Activated CD8-positive, alpha-beta memory T cell treated with anti-CD3 and anti-CD28 coated beads, Interleukin-2, amount 50 U/mL, for 24 hours (primary cell): Measurements from ENCODE around the gene HMG20A.

Source experiments
- DNase-seq: peaks from one replicate; pipeline ENCODE4 v3.0.0-alpha.2; 2020; ENCODE audit errors: extremely low read depth

The HMG20A gene

DNA sequence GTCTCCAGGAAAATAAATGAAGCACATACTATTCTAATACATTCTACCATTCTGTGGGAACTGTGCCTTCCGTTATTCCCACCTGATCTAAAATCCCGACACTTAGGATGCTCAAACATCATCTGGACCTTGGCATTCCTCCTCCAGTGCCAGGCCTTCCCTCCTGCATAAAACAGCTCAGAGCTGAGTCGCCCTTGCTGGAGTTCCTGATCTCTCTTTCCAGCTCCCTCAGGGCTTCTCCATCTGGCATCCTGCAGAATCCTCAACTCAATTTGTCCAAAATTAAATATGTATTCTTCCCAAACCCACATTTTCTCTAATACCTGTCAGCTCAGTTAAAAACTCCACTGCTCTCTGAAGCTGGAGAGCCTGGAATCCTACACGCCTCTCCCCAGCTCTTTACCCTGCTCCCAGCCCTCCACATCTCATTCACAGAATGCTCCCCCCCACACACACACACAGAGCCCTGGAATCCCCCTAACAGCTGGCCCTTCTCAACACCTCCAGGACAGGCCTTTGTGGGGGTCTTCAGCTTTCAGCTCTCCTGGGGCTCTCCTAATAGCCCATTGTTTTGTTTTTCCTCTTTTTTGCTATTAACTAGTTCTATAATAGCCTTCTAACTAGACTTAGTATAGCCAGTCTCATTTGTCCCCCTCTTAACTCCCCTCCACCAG lies 78.5 kb downstream of the HMG20A start:
- DNase-seq = no peak

DNA sequence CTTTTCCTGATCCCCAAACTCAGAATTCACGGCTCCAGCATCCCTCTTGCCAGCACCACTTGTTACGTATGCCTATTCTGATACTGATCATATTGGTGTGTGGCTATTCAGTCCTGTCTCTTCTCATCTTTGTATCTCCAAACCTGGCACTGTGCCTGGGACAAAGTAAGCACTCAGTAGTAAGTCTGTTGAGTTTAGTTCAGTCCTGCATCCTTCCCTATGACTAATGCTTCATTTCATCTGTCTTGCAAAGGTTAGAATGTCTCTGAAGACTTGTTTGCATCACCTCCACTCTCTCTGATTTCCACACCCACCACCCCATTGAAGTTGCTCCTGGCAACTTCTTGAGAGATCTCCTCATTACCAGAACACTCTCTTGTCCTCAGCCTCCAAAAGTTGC lies 80.3 kb downstream of the HMG20A start:
- no peak for DNase-seq

DNA sequence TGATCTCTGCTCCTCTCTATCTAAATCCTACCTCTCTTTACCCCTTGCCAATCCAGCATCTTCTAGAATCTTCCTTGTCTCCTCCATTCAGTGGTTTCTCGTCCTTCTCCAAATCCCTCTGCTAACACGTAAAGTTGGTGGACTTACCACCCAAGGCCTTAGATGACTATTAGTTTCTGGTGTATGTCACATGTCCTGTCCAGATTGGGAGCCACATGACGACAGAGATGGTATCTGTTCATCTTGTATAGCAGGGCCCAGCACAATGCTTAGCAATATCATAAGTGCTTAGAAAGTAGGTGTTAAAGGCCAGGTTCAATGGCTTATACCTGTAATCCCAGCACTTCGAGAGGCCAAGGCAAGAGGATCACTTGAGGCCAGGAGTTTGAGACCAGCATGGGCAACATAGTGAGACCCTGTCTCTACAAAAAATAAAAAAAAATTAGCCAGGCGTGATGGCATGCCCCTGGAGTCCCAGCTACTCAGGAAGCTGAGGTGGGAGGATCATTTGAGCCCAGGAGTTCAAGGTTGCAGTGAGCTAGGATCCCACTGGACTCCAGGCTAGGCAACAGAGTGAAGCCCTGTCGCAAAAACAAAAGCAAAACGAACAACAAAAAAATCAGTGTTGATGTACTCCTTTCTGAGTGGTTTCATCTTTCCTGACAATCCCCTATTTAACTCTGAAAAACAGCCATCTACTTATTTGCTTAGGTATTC lies 81.8 kb downstream of the HMG20A start:
- DNase-seq = no peak

DNA sequence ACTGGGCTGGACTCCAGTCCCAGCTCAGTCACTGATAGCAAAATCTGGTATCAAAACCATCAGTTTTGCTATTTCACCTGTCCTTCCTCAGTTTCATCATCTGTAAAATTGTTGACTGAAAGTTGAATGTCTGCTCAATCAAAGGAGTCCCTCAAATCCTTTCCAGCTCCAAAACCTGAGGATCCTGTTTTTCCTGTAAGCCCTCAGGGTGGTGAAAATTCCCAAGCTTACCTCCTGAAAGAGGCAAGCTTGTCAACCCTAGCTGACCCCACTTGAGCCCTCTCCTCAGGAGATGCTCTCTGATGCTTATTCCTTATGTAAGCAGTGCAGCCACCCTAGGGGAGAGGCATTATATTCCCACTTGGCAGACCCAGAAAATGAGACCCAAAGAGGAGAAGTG lies 82.6 kb downstream of the HMG20A start:
- no peak for DNase-seq

DNA sequence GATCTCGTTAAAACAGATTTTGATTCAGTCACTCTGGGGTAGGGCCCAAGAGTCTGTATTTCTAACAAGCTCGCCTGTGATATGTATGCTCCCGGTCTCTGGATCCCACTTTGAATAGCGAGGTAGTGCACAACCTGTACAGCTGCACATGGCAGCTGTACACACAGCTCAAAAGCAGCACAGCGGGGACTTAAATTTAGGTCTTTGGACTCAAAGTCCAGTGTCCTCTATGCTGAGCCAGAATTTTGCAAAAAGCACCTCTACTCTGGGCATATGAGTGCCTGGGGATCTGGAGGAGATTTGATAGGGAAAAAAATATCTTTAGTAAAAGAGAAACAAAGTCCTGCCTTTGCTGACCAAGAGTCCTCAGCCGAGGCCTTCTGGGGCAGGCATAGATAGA lies 83.1 kb downstream of the HMG20A start:
- no peak for DNase-seq

DNA sequence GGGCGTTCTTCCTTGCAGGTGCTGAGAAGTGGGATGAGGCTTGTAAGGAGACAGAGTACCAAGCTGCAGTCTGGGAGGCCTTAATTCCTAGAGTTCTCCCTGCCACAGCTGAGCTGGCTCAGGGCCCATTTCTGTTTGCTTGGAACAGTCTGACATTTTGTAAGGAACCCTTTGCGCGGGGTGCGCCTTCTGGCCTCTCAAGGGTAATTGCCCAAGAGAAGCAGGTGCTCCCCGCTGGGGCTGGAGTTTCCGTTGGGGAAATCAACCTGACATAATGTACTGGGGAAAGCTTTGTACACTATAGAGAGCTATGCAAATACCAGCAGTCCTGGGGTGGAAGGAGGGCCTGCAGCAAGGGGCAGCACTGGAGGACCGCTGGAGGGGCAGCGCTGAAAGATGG lies 83.6 kb downstream of the HMG20A start:
- no peak for DNase-seq

DNA sequence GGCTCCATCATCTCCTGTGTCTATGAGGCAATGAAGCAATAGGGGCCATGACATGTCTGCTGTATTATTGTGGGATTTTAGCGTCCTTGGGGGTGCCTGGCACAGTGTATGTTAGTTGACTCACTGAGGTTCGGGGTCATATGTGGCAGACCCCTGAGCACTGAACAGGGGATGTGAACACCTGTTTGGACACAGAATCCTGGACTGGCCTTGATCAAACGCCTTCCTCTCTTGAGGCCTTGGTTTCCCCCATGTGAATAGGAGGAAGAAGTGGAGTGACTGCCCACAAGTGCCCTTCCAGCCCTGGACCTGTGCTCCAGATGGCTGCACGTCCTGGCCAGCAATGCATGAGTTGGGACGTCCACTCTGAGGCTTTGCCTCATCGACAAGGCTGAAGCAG lies 84.2 kb downstream of the HMG20A start:
- DNase-seq = no peak

DNA sequence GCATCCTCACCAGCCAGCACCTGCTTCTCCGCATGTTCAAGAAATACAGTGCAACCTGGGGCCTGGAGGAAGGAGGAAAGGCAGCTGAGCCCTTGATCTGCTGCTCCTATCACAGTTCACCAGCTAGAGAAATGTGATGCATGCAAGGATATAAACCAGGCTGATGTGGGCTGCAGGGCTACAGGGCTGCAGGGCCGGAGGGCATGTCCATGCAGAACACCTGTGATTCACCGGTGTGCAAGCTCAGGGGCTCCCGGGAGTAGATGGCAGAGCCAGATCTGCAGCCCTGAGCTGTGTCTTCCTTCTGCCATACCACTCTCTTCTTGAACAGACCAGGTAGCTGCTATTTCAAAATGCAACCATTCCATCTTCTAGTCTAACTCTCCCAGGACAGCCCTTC lies 84.9 kb downstream of the HMG20A start:
- no peak for DNase-seq

DNA sequence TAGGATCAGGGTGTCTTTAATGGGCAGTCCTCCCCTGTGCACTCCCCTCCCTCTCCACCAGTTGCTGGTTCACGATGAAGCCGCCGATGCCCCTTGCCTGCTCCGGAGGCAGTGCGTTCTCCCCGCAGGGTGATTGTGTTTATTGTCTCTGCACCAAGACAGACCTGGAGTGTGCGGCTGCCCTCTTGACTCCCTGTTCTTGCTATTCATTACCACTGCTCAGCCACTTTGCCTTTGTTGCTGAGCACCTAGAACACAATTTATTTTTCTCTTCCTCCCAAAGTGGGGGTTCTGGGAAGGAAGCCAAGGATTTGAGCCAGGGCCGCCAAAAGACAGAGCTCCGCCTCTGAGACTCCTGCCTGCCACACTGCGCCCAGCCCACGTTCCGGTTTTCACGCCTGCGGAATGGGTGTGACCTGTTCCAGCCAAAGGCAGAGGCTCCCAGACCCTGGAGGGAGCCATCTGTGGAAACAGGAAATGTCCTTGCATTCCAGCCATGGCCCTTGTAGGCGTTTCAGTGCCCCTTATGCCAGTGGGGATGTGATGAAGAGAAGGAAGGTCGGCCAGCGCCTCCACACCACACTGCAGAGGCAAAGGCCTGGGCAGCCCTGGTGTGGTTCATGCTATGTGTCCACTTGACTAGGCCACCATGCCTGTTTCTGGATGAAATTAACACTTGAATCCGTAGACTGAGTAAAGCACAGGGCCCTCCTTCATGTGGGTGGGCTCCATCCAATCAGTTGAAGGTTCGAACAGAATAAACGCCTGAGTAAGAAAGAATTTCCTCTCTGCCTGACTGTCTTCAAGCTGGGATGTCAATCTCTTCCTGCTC lies 85.8 kb downstream of the HMG20A start:
- no peak for DNase-seq

DNA sequence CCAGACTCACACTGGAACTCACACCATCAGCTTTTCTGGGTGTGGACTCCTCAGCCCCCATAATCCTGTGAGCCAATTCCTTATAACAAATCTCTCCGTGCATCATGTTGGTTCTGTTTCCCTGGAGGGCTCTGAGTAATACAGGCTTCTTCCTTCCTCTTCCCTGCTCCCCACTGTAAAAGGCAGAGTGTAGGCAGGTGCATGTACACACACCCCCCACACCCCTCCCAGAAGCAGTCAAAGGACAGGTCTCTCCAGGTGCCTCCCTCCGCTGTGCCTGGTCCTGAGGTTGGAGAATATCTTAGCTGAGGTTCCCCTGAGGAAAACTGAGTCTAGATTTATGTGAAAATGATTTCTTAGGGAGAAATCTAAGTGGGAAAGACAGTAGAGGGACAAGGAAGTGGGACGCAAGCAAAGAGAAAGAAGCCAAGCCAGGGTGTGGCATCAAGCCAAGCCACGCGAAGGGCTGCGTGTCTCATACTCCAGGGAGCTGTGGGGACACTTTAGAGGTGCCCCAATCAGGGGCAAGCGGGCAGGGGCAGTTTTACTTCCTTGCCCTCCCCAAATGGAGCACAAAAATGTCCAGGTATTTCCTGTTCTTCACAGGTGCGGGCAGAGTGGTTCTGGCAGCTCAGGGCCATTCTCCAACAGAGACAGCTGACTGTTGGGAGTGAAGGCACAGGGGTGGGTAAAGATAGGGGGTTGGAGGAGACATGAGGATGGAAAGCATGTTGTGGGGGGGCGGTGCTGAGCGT lies 86.6 kb downstream of the HMG20A start:
- DNase-seq = no peak

DNA sequence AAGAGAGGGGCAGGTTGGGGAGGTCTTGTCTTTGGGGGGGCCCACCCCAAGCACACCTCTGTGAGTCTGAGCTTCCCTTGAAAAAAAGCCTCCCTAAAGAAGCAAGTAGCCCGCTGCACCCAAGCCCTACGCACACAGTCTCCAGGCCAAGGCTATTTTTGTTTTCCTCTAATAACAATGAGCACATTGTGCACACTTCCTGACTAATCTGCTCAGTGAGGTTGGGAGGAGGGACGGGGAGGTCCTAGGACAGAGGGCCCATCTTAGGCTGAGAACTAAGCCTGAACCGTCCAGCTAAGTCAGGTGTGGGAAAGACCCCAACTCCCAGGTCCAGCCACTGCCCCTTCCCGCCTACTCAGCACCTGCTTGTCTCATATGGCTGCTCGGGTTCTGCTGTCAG lies 87.2 kb downstream of the HMG20A start:
- no peak for DNase-seq

DNA sequence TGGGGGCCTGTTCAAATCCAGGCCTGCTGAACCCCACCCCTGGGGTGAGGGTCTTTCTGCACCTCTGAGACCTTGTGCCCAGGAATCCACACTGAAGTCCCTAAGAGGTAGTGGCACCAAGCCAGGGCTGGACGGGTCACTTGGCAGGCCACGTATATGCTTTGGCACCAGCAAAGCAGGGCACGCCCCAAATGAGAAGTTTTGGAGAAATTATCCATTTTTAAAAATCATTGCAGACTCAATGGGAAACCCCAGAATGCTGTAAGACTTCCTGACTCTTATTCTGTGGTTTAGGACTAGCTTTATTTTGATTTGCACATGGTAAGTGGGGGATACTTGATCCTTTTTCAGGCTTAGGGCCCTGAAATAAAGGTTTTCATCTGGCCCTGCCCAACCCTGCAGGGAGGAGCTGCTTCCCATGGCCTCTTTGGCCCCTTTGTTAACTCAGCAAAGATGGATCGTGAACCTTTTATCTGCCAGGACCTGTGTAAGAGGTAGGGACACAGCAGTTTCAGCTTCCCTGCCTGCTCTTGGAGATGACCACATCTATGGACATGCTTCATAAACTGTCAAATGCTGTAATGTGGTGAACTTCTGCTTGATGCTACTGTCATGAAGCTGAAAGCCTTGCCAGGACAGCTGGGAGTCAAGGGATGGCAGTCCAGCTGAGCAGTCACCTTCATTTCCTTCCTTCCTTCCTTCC lies 88.0 kb downstream of the HMG20A start:
- DNase-seq = no peak

DNA sequence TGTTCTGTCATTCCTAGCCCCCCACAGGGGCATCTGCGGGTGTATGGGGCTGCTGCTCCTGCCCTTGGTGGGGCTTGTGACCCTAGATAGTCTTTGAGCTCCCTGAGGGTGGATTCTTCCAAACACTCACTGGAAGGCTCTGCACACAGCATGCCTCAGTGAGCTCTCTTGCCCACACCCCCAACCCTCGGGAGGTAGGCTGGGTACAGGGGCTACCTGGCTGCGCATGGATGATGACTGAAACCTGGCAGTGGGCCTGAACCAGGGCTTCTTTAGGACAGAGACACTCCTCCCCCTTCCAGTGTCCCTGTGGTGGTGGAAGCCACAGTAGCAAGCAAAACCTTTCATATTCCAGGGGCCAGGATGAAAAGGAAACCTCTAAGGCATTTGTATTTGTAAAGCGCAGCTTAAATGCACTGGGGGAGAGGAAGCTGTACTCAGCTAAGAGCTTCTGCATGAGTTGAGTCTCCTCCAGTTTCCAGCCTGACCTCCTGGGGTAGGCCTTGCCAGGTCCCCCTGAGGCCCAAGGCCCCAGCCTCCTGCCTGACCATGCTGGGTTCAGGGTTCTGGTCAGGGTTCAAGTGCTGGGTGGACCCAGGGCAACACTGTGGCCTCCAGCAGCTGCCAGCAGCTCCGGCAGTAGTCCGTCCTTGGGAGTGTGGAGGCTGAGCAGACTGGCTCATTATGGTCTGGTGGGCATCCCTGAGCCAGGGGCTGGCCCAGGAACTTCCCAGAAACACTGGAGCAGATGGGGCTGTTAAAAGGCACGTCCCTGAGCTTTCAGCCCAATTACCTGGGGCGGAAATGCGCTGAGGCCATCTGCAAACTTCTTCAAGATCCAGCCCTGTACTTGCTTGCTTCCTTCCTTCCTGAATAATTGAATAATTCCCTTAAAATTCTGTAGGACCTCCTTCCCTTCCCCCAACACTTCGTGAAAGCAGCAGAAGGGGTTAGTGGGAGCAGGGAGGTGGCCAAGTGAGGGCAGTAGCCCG lies 89.7 kb downstream of the HMG20A start:
- no peak for DNase-seq

DNA sequence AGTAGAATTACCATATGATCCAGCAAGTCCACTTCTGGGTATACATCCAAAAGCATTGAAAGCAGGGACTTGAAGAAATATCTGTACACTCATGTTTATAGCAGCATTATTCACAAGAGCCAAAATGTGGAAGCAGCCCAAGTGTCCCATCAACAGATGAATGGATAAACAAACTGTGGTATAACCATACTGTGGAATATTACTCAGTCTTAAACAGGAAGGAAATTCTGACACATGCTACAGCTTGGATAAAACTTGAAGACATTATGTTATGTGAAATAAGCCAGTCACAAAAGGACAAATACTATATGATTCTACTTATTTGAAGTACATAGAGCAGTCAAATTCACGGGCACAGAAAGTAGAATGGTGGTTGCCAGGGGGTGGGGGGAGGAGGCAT lies 91.2 kb downstream of the HMG20A start:
- DNase-seq = no peak

DNA sequence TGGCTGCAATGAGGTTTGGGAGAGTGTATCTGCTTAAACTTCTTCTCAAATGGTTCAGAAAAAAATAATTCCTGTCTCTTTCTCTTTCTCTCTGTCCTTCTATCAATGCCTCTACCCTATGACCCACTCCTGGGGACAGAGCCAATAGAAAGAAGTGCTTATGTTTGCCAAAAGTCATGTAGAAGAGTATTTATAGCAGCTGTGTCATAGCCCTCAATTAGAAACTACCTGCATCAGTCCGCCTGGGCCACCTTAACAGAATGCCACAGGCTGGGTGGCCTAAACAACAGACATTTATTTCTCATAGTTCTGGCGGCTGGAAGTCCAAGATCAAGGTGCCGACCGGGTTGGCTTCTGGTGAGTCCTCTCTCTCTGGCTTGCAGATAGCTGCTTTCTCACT lies 92.5 kb downstream of the HMG20A start:
- no peak for DNase-seq

DNA sequence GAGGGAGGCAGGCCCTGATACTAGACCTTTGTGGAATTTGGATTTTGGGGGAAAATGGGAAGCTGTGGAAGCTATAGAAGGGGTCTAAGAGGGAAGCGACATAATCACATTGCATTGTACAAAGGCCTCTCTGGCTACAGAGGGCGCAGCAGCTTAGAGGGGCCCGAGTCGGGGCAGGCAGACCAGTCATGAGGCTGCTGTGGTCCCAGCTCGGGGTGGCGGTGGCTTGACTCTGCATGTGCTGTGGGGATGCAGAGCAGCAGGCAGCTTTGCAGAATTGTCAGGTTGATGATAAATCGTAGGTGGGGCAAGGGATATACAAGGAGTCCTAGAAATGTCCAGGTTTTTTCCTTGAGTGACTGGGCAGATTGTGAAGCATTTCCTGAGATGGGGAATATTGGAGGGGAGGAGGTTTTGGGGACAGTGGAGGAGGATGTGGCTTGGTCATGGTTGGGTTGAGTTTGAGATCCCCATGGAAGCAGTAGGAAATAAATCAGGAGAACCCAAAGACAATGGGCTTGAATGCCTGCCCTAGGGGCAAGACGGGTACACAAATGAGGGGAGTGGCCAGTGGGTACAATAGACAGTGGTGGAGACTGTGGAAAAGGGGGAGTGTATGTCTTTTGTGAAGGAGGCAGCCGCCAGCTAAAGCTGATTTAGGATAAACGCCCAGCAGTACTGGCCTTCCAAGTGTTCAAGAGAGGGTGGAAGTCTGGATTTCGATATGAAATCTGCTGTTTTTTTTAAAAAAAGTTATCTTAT lies 94.1 kb downstream of the HMG20A start:
- DNase-seq = no peak

DNA sequence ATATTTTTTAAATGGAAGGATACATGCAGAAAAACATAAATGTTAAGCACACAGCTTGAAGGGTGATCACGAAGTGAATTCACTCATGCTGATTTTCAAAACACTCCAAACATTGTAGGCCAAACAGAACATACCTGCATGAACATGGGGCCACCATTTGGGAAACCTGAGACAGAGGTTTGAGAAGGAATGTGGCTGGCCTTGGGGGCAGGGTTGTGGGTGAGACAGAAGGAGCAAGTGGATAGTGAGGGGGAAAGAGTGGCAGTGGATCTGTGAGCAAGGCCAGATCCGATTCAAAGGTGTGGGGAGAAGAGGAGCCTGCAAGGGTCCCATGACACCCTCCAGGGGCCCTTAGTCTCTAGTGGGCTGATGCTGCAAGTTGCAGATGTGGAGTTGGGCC lies 94.9 kb downstream of the HMG20A start:
- no peak for DNase-seq

DNA sequence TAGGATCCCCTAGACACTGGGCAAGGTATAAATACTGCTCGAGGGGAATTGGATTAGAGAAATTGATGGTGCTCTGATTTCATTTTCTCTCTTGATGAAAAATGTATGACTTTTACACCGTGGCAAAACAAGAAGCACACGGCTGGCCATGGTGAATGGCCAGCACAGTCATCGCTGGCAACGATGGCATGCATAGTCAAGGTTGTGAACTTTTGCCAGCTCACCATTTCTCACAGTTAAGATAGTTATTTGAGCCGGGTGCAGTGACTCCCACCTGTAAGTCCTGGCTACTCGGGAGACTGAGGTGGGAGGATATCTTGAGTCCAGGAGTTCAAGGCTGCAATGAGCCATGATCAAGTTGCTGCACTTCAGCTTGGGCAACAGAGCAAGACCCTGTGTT lies 95.4 kb downstream of the HMG20A start:
- DNase-seq = no peak

DNA sequence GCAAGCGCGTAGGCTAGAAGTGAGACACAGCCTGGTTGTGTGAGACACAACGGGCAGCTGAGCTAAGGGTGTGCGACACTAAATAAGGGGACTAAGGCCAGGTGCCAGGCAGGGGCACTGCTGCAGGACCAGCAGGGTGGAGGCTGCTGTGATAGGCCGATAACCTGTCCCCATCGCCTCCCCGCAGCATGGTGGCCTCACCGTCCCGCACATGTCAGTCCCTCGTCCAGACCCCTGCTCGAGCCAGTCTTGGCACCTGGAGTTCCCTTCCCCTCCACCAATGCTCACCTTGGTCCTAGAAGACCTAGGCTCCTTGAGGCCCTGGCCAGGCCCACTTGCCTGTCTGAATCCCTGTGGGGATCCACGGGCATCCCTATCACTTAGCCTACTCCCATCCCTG lies 96.1 kb downstream of the HMG20A start:
- DNase-seq = no peak

DNA sequence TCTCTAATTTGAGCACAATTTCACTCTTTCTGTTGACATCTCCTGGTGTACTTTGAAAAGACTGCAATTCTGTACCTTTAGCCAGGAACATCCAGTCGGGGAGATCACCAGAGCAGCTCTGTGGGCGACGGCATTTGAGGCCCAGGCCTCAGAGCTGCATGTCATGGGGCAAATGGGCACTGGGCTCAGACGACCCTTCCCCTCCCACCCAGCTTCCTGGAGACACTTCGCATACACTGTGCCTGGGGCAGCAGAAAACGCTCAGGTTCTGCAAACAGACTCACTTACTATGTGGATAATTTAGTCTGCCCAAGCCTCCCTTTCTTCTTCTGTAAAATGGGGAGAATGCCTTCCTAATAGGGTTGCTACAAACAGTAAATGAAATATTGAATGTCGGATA lies 96.9 kb downstream of the HMG20A start:
- no peak for DNase-seq
